ENCODE results near the gene CROCC2.

The CROCC2 gene

GRCh38 chr2:240876475-240877251 is 29.5 kb upstream of the CROCC2 start:
- no peak for TF ChIP-seq CTCF (IDR thresholded peaks at IDR 0.05; ENCODE audit: low read depth, low read length, missing control alignments)
- H3K4me3 ChIP-seq (ENCODE audit: low read depth, low read length) = no peak overlapping the region
- no peak for DNase-seq (ENCODE audit: low read depth)

GRCh38 chr2:240877460-240878340 is 28.4 kb upstream of the CROCC2 start:
- DNase-seq (ENCODE audit: low read depth) = no peak
- TF ChIP-seq CTCF (IDR thresholded peaks at IDR 0.05; ENCODE audit: low read depth, low read length, missing control alignments) = no peak
- no peak overlapping the region for H3K4me3 ChIP-seq (ENCODE audit: low read depth, low read length)

- no peak overlapping the region for H3K4me3 ChIP-seq (ENCODE audit: low read depth, low read length)
- no peak for DNase-seq (ENCODE audit: low read depth)
- no peak for TF ChIP-seq CTCF (IDR thresholded peaks at IDR 0.05; ENCODE audit: low read depth, low read length, missing control alignments)
These were observed 27.7 kb upstream of the CROCC2 start for GRCh38 chr2:240878341-240878936.

GRCh38 chr2:240879105-240879504 is 27.0 kb upstream of the CROCC2 start:
- H3K4me3 ChIP-seq (ENCODE audit: low read depth, low read length) = no peak overlapping the region
- no peak for DNase-seq (ENCODE audit: low read depth)
- TF ChIP-seq CTCF (IDR thresholded peaks at IDR 0.05; ENCODE audit: low read depth, low read length, missing control alignments) = no peak

GRCh38 chr2:240881913-240882312 is 24.2 kb upstream of the CROCC2 start:
- no peak for DNase-seq (ENCODE audit: low read depth)

GRCh38 chr2:240884221-240884620 is 21.9 kb upstream of the CROCC2 start:
- DNase-seq (ENCODE audit: low read depth) = no peak
- TF ChIP-seq CTCF (IDR thresholded peaks at IDR 0.05; ENCODE audit: low read depth, low read length, missing control alignments) = no peak
- no peak overlapping the region for H3K4me3 ChIP-seq (ENCODE audit: low read depth, low read length)

More at GRCh38 chr2:240881913-240882312, 24.2 kb upstream of the CROCC2 start:
- H3K4me3 ChIP-seq (ENCODE audit: low read depth, low read length) = no peak overlapping the region
- no peak for TF ChIP-seq CTCF (IDR thresholded peaks at IDR 0.05; ENCODE audit: low read depth, low read length, missing control alignments)
